ENCODE measurements around the gene RAP1A. TPM values are rescaled to one million over a fixed set of nuclear protein-coding genes. Genes with fewer than 3 reads are reported as not detected.
A peak's percentile ranks its signal among the peaks of the same experiment; 100 is the strongest.

Gene RAP1A
- total RNA-seq, 4 donors from 2014 or later: 49.4 to 72.1 (median 57.9) TPM

DNA sequence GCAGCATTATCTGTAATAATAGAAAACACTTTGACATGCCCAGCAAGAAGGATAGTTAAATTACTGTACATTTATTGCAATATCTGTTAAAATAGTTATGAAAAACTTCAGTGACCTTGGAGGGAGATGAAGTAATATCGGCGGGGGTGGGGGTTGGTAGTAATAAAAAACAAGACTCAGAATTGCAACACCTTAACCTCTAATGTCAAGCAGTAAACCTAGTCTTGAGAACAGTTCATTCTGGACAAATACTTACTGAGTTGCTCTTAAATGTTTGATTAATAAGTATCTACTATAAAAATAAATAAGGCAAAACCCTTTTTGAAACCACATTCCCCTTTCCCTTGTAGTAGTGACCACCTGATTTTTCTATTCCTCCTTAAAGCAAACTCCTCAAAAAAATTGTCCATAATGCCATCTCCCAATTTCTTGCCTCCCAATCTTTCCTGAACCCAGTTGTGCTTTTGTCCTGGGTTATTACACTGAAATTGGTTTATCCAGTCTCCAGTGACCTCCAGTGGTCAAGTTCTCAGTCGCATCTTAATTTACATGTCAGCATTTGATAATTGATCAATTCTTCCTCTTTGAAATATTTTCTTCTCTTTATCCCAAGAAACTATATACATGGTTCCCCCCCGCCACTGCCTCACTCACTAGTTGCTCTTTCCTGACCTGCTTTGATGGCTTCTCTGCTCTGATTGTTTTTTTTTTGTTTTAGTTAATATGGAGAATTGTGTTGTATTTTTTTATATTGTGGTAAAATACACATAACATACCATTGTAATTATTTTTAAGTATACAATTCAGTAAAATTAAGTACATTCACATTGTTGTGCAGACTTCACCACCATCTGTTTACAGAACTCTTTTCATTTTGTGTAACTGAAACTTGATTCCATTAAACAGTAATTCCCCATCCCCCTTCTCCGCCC lies 36.8 kb downstream of the RAP1A start:
- intact Hi-C loops (cut with DNase I; ENCODE audit: low total_unique reads) (loop anchor here (1.0 kb wide), 1 partner anchor 148 kb away; no protein-coding TSS in a partner anchor), in situ Hi-C loops (cut with MboI; ENCODE audit: low sequenced_read_pairs in 4 of 4) (loop anchor here in 3 of 4 donors (5.0 to 10.0 kb wide), 2 partner anchors 149 to 152 kb away; partner anchors contain the start of genes ADORA3 (in 1 of the 3) and TMIGD3 (in 1 of the 3))
- ATAC-seq (peak; percentile 73 to 81), DNase-seq (peak in 1 of 2 donors; percentile 28)
- H3K4me3 ChIP-seq: no peak overlapping the region
- peak overlapping the region; percentile 32 to 47 (median 41) for H3K27ac ChIP-seq
- H3K36me3 ChIP-seq: no peaks in the 10 kb centered on the region
- no peaks in the 10 kb centered on the region for H3K27me3 ChIP-seq
- H3K4me1 ChIP-seq: peaks cover 28 to 39% of the 10 kb centered on the region in 2 donors
- TF ChIP-seq POLR2A (IDR thresholded peaks at IDR 0.05): no peak
- TF ChIP-seq, protein P1, sequence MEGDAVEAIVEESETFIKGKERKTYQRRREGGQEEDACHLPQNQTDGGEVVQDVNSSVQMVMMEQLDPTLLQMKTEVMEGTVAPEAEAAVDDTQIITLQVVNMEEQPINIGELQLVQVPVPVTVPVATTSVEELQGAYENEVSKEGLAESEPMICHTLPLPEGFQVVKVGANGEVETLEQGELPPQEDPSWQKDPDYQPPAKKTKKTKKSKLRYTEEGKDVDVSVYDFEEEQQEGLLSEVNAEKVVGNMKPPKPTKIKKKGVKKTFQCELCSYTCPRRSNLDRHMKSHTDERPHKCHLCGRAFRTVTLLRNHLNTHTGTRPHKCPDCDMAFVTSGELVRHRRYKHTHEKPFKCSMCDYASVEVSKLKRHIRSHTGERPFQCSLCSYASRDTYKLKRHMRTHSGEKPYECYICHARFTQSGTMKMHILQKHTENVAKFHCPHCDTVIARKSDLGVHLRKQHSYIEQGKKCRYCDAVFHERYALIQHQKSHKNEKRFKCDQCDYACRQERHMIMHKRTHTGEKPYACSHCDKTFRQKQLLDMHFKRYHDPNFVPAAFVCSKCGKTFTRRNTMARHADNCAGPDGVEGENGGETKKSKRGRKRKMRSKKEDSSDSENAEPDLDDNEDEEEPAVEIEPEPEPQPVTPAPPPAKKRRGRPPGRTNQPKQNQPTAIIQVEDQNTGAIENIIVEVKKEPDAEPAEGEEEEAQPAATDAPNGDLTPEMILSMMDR (IDR thresholded peaks at IDR 0.05 in 4 of 5, conservative IDR thresholded peaks at IDR 0.05 in 1 of 5): peak; percentile 58 to 72 (median 68)
- no peaks in the 10 kb centered on the region for H3K9me3 ChIP-seq

DNA sequence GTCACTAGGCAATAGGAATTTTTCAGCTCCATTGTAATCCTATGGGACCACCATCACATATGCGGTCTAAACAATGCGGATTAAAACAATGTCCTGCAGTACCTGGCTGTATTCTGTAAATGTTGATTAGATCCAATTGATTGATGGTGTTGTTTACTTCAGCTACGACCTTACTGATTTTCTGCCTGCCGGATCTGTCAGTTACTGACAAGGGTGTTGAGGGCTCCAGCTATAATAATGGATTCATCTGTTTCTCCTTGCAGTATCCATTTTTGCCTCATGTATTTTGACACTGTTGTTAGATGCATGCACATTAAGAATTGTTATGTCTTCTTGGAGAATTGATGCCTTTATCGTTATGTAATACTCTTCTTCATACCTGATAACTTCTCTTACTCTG lies 39.0 kb downstream of the RAP1A start:
- H3K27ac ChIP-seq: no peak overlapping the region
- ATAC-seq (no peak), DNase-seq (no peak)
- no peak overlapping the region for H3K4me3 ChIP-seq
- no peaks in the 10 kb centered on the region for H3K27me3 ChIP-seq
- no peaks in the 10 kb centered on the region for H3K36me3 ChIP-seq
- TF ChIP-seq POLR2A (IDR thresholded peaks at IDR 0.05): no peak
- TF ChIP-seq, protein P1 (IDR thresholded peaks at IDR 0.05 in 4 of 5, conservative IDR thresholded peaks at IDR 0.05 in 1 of 5): no peak
- H3K9me3 ChIP-seq: no peaks in the 10 kb centered on the region
- H3K4me1 ChIP-seq: peaks cover 28 to 39% of the 10 kb centered on the region in 2 donors
- in situ Hi-C loops (cut with MboI; ENCODE audit: low sequenced_read_pairs in 4 of 4): loop anchor here in 3 of 4 donors (5.0 to 10.0 kb wide), 2 partner anchors 151 to 154 kb away; partner anchors contain the start of genes ADORA3 (in 1 of the 3) and TMIGD3 (in 1 of the 3)
- intact Hi-C loops (cut with DNase I; ENCODE audit: low total_unique reads): no loop called here

DNA sequence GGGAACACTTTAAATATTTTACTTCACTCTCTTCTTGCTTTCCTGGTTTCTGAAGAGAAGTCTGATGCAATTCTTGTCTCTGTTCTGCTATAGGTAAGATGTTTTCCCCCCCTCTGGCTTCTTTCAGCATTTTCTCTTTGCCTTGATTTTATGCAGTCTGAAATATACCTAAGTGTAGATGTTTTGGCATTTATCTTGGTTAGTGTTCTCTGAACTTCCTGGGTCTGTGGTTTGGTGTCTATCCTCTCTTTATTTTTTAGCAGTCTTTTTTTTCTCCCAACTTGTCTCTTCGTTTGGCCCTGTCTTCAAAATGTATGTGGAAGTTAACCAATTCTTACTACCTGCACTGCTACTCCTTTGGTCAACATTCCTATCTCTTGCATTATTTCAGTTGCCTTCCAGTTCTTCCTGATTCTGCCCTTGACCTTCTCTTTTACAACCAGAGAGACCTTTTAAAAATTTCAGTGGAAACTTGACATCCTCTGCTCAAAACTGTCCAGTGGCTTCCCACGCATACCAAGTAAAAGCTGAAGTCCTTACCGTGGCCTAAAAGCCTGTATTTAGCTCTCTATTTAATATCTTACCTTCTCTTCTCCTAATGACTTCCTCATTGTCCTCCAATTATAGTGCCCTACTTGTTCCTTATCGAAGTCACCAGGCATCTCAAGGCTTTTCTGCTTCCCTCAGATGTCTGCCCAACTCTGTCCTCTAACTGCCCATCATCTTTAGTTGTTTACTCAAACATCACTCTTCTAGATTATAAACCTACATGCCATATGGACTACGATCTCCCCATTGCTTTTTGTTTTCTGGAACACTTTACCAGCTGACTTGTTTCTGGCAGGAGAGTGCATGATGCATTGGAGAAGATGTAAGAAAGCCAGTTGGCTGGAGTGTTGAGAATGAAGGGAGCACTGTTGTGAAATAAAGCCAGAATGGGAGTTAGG lies 40.9 kb downstream of the RAP1A start:
- DNase-seq: no peak
- H3K36me3 ChIP-seq: no peaks in the 10 kb centered on the region
- TF ChIP-seq, protein P1 (IDR thresholded peaks at IDR 0.05 in 4 of 5, conservative IDR thresholded peaks at IDR 0.05 in 1 of 5): no peak
- TF ChIP-seq POLR2A (IDR thresholded peaks at IDR 0.05): no peak
- H3K27ac ChIP-seq: peak overlapping the region in 2 of 4 donors; percentile 13 to 24
- peak in 1 of 2 donors; percentile 31 for ATAC-seq
- no peaks in the 10 kb centered on the region for H3K27me3 ChIP-seq
- intact Hi-C loops (cut with DNase I; ENCODE audit: low total_unique reads) (loop anchor here (5.0 kb wide), 1 partner anchor 107 kb away; no protein-coding TSS in a partner anchor), in situ Hi-C loops (cut with MboI; ENCODE audit: low sequenced_read_pairs in 4 of 4) (loop anchor here in 2 of 4 donors (5.0 to 10.0 kb wide), 2 partner anchors 104 to 153 kb away; no protein-coding TSS in a partner anchor)
- peaks cover 40 to 57% of the 10 kb centered on the region in 2 donors for H3K4me1 ChIP-seq
- H3K9me3 ChIP-seq: no peaks in the 10 kb centered on the region
- no peak overlapping the region for H3K4me3 ChIP-seq

DNA sequence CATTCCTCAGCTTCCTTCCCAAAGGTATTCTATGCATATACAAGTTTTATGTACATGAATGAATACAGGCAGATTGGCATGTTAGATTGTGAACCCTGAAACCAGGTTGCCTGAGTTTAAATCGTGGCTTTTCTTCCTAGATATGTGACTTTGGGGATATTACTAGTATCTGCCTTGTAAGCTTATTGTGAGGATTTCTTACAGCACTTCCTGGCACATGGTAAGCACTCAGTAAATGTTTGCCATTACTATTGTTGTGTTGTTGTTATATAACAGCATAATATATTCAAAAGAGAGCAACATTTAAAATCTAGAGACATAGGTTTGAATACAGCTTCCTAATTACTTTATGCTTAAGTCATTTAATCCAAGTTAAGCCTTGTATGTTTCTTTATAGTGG lies 45.1 kb downstream of the RAP1A start:
- Histone ChIP-seq H3K4me3 (no peak overlapping the region), H3K36me3 (no peaks in the 10 kb centered on the region), H3K4me1 (peaks cover 50 to 73% of the 10 kb centered on the region in 2 donors), H3K27me3 (no peaks in the 10 kb centered on the region), H3K9me3 (no peaks in the 10 kb centered on the region), H3K27ac (peak overlapping the region; percentile 7 to 74 (median 48))
- ATAC-seq (no peak), DNase-seq (no peak)
- in situ Hi-C loops (cut with MboI; ENCODE audit: low sequenced_read_pairs in 4 of 4) (loop anchor here in 2 of 4 donors (5.0 to 10.0 kb wide), 2 partner anchors 100 to 157 kb away; no protein-coding TSS in a partner anchor), intact Hi-C loops (cut with DNase I; ENCODE audit: low total_unique reads) (loop anchor here (5.0 kb wide), 1 partner anchor 103 kb away; no protein-coding TSS in a partner anchor)
- TF ChIP-seq, protein P1 (IDR thresholded peaks at IDR 0.05 in 4 of 5, conservative IDR thresholded peaks at IDR 0.05 in 1 of 5): no peak

All from gastrocnemius medialis (tissue), 4 donors.